H1 (cell line): ENCODE measurements around the gene UBC. TPM values are rescaled to one million over a fixed set of nuclear protein-coding genes. Genes with fewer than 3 reads are reported as not detected.

Source experiments
- CTCF ChIA-PET: fragments of 300-600 bp; sonication (Branson Sonifier 250); formaldehyde crosslinking; loops from one replicate; lab custom pipeline; 2021; ENCODE audit not compliant: partially characterized antibody; lab: Charles Lee
- POLR2A ChIA-PET: fragments of 300-600 bp; sonication (Branson Sonifier 250); formaldehyde crosslinking; loops from one replicate; lab custom pipeline; 2021; ENCODE audit warnings: inconsistent platforms; ENCODE audit not compliant: partially characterized antibody; lab: Charles Lee
- DNase-seq, 2 experiments: peaks; one replicate each; pipeline versions ENCODE4 v3.0.0 to v3.0.0-alpha.2; 2010 to 2022; ENCODE audit warnings: low spot score in 2 of 2, low read depth in 1 of 2, mixed read lengths in 1 of 2
- FAIRE-seq: peaks from 2 replicates; lab custom pipeline; 2011; peaks lifted over from hg19 to GRCh38; lab: Jason Lieb, UNC
- H2AFZ ChIP-seq: 2 replicates; pipeline ENCODE4 v1.8.1; 2012; ENCODE audit warnings: low read length, inconsistent platforms
- H2AK5ac ChIP-seq: 2 replicates; pipeline ENCODE4 v1.6.1; 2013; ENCODE audit warnings: low read depth, low read length
- H2BK120ac ChIP-seq: replicated peaks from 2 replicates; pipeline ENCODE3; 2013; ENCODE audit warnings: low read depth, low read length, inconsistent platforms
- H2BK12ac ChIP-seq: 2 replicates; pipeline ENCODE4 v1.6.1; 2013; ENCODE audit warnings: low read depth, low read length
- H2BK15ac ChIP-seq: 2 replicates; pipeline ENCODE4 v1.6.1; 2013; ENCODE audit warnings: low read length
- H2BK20ac ChIP-seq: 2 replicates; pipeline ENCODE4 v1.6.1; 2013; ENCODE audit warnings: low read length
- H2BK5ac ChIP-seq: 2 replicates; pipeline ENCODE4 v1.6.1; 2013; ENCODE audit warnings: low read depth, low read length
- H3K14ac ChIP-seq: 2 replicates; pipeline ENCODE4 v1.6.1; 2013; ENCODE audit warnings: inconsistent platforms; ENCODE audit not compliant: insufficient read length
- H3K18ac ChIP-seq: 2 replicates; pipeline ENCODE4 v1.6.1; 2013; ENCODE audit warnings: low read length; ENCODE audit errors: extremely low read depth
- H3K23ac ChIP-seq: 2 replicates; pipeline ENCODE4 v1.6.1; 2013; ENCODE audit warnings: inconsistent platforms; ENCODE audit not compliant: insufficient read length
- H3K23me2 ChIP-seq: 2 replicates; pipeline ENCODE4 v1.6.1; 2013; ENCODE audit warnings: low read depth, low read length
- H3K27ac ChIP-seq: 2 replicates; pipeline ENCODE4 v1.6.1; 2011; ENCODE audit warnings: low read depth, low read length, inconsistent platforms
- H3K27me3 ChIP-seq, 4 experiments: replicated peaks in 1 of 4; 1 replicate in 1 of 4; 2 replicates in 3 of 4; pipeline versions ENCODE4 v1.6.1 to v1.8.1; 2011 to 2013; ENCODE audit warnings: low read length in 3 of 4, mild to moderate bottlenecking in 3 of 4, inconsistent platforms in 2 of 4, mixed read lengths in 2 of 4, moderate library complexity in 1 of 4; ENCODE audit not compliant: control insufficient read depth in 3 of 4, insufficient read depth in 3 of 4; ENCODE audit errors: extremely low read depth in 1 of 4
- H3K36me3 ChIP-seq, 4 experiments: 2 replicates each; pipeline versions ENCODE4 v1.6.1 to v1.8.1; 2011 to 2013; ENCODE audit warnings: mild to moderate bottlenecking in 4 of 4, low read length in 3 of 4, moderate library complexity in 2 of 4, control low read depth in 1 of 4, inconsistent platforms in 1 of 4; ENCODE audit not compliant: insufficient read depth in 4 of 4, control insufficient read depth in 2 of 4
- H3K4ac ChIP-seq: replicated peaks from 2 replicates; pipeline ENCODE3; 2013; ENCODE audit warnings: low read length, low read depth, mixed read lengths, inconsistent platforms; ENCODE audit not compliant: insufficient read length
- H3K4me1 ChIP-seq, 4 experiments: replicated peaks in 1 of 4; 1 replicate in 1 of 4; 2 replicates in 3 of 4; pipeline versions ENCODE4 v1.6.1 to v1.8.1; 2011 to 2013; ENCODE audit warnings: low read length in 3 of 4, inconsistent platforms in 2 of 4, mixed read lengths in 1 of 4; ENCODE audit not compliant: insufficient read depth in 4 of 4, control insufficient read depth in 3 of 4
- H3K4me2 ChIP-seq, 2 experiments: 2 replicates each; pipeline versions ENCODE4 v1.6.1 to v1.8.1; 2011 to 2013; ENCODE audit warnings: low read depth in 2 of 2, low read length in 2 of 2, control low read depth in 1 of 2, inconsistent platforms in 1 of 2, mild to moderate bottlenecking in 1 of 2; ENCODE audit not compliant: insufficient read depth in 1 of 2
- H3K4me3 ChIP-seq, 4 experiments: fragments of 200-600, 300-600 bp in 1 of 4; sonication (generic), shearing (Covaris generic), sonication (Bioruptor Twin) in 1 of 4; 2 replicates each; pipeline versions ENCODE4 v1.5.1 to v1.8.1; 2011 to 2016; ENCODE audit warnings: low read length in 4 of 4, low read depth in 3 of 4, control low read depth in 2 of 4, inconsistent platforms in 2 of 4, mild to moderate bottlenecking in 2 of 4, mixed read lengths in 1 of 4, moderate library complexity in 1 of 4; ENCODE audit not compliant: insufficient read depth in 2 of 4; ENCODE audit errors: extremely low read depth in 1 of 4
- H3K56ac ChIP-seq: replicated peaks from 2 replicates; pipeline ENCODE3; 2013; ENCODE audit warnings: low read depth, mild to moderate bottlenecking, mixed read lengths, low read length, inconsistent platforms; ENCODE audit not compliant: insufficient read length
- H3K79me1 ChIP-seq: 2 replicates; pipeline ENCODE4 v1.6.1; 2013; ENCODE audit warnings: low read depth, low read length, control low read depth
- H3K79me2 ChIP-seq, 2 experiments: 2 replicates each; pipeline versions ENCODE4 v1.6.1 to v1.8.1; 2012 to 2013; ENCODE audit warnings: low read length in 2 of 2, mild to moderate bottlenecking in 2 of 2, inconsistent platforms in 1 of 2; ENCODE audit not compliant: insufficient read depth in 2 of 2, control insufficient read depth in 1 of 2
- H3K9ac ChIP-seq, 4 experiments: replicated peaks in 1 of 4; 1 replicate in 1 of 4; 2 replicates in 3 of 4; pipeline versions ENCODE4 v1.6.1 to v1.8.1; 2011 to 2013; ENCODE audit warnings: low read depth in 3 of 4, low read length in 3 of 4, control low read depth in 2 of 4, mild to moderate bottlenecking in 2 of 4, moderate library complexity in 2 of 4, inconsistent platforms in 1 of 4; ENCODE audit errors: extremely low read depth in 1 of 4
- H3K9me3 ChIP-seq, 2 experiments: 2 replicates each; pipeline versions ENCODE4 v1.6.1 to v1.8.1; 2012 to 2013; ENCODE audit warnings: mild to moderate bottlenecking in 2 of 2, moderate library complexity in 2 of 2, control low read depth in 1 of 2, inconsistent platforms in 1 of 2, low read depth in 1 of 2, low read length in 1 of 2, mixed read lengths in 1 of 2; ENCODE audit not compliant: insufficient read depth in 2 of 2
- H4K20me1 ChIP-seq, 2 experiments: replicated peaks in 1 of 2; 2 replicates each; pipeline versions ENCODE3 to v1.8.1; 2011 to 2013; ENCODE audit warnings: inconsistent platforms in 2 of 2, low read length in 2 of 2, mild to moderate bottlenecking in 1 of 2; ENCODE audit not compliant: insufficient read depth in 2 of 2, control insufficient read depth in 1 of 2
- H4K5ac ChIP-seq: 2 replicates; pipeline ENCODE4 v1.6.1; 2013; ENCODE audit warnings: low read length, low read depth, mixed read lengths, inconsistent platforms; ENCODE audit not compliant: insufficient read length
- H4K8ac ChIP-seq: 2 replicates; pipeline ENCODE4 v1.8.0; 2013; ENCODE audit warnings: mild to moderate bottlenecking, moderate library complexity, low read length, inconsistent platforms; ENCODE audit not compliant: insufficient read depth; ENCODE audit errors: extremely low read depth
- H4K91ac ChIP-seq: replicated peaks from 2 replicates; pipeline ENCODE3; 2013; ENCODE audit warnings: low read length, mixed read lengths, inconsistent platforms; ENCODE audit not compliant: insufficient read length
- MAFK ChIP-seq: IDR thresholded peaks from 2 replicates; pipeline ENCODE4 v1.6.1; 2012; ENCODE audit warnings: low read depth, mild to moderate bottlenecking, improper control_type of control experiment, low read length
- SAP30 ChIP-seq: fragments of 300-600 bp; sonication (generic); IDR thresholded peaks from 2 replicates; pipeline ENCODE4 v1.7.1; 2012; ENCODE audit warnings: low read length, moderate library complexity, mild to moderate bottlenecking, inconsistent platforms; ENCODE audit not compliant: insufficient read depth, insufficient replicate concordance
- SP1 ChIP-seq: IDR thresholded peaks from 2 replicates; pipeline ENCODE4 v1.6.1; 2011; ENCODE audit warnings: low read depth, low read length
- SP2 ChIP-seq: IDR thresholded peaks from 2 replicates; pipeline ENCODE4 v1.6.1; 2012; ENCODE audit warnings: mild to moderate bottlenecking, low read length, inconsistent platforms
- USF2 ChIP-seq: IDR thresholded peaks from 2 replicates; pipeline ENCODE4 v1.6.1; 2011; ENCODE audit warnings: low read length, improper control_type of control experiment
- WGBS, 2 experiments: shearing (Covaris generic) in 1 of 2; methylation state at CpG; one replicate each; pipeline versions ENCODE4 v1.1.6 to v1.1.7; 2013 to 2015; ENCODE audit warnings: low lambda C conversion rate in 2 of 2, mixed read lengths in 2 of 2, inconsistent platforms in 1 of 2, low coverage in 1 of 2, missing lambda C conversion rate in 1 of 2; ENCODE audit not compliant: insufficient replicate concordance in 2 of 2, insufficient coverage in 1 of 2, insufficient read length in 1 of 2; ENCODE audit errors: extremely low coverage in 1 of 2, missing lambda C conversion rate in 1 of 2; 5-methylcytosine and 5-hydroxymethylcytosine counted together
- polyA plus RNA-seq, 7 experiments: library from polyadenylated mRNA; depleted of rRNA in 3 of 7; stranded (reverse) in 5 of 7; unstranded in 2 of 7; fragments of >200 nt in 5 of 7; fragments of 200-250 nt in 2 of 7; gene quantifications; 1 replicate in 5 of 7; 2 replicates in 1 of 7; 4 replicates in 1 of 7; pipeline versions ENCODE4 v1.2.1 to v1.2.3, GENCODE V29; 2011 to 2013; ENCODE audit warnings: missing spikeins in 2 of 7, mixed read lengths in 2 of 7
- total RNA-seq: library from RNA; stranded (reverse); fragmentation: NEBNext Ultra II Directional; extraction: Animal tissue kit (Norgen Biotek cat#: 25700); gene quantifications from 2 replicates; pipeline ENCODE4 v1.2.1, GENCODE V29; 2021

The UBC gene
- total and polyA plus RNA-seq, 2 of the 8 experiments (the other 6 are each of a cell fraction or from before 2014, with no cell fraction given): 559 to 749 TPM

DNA sequence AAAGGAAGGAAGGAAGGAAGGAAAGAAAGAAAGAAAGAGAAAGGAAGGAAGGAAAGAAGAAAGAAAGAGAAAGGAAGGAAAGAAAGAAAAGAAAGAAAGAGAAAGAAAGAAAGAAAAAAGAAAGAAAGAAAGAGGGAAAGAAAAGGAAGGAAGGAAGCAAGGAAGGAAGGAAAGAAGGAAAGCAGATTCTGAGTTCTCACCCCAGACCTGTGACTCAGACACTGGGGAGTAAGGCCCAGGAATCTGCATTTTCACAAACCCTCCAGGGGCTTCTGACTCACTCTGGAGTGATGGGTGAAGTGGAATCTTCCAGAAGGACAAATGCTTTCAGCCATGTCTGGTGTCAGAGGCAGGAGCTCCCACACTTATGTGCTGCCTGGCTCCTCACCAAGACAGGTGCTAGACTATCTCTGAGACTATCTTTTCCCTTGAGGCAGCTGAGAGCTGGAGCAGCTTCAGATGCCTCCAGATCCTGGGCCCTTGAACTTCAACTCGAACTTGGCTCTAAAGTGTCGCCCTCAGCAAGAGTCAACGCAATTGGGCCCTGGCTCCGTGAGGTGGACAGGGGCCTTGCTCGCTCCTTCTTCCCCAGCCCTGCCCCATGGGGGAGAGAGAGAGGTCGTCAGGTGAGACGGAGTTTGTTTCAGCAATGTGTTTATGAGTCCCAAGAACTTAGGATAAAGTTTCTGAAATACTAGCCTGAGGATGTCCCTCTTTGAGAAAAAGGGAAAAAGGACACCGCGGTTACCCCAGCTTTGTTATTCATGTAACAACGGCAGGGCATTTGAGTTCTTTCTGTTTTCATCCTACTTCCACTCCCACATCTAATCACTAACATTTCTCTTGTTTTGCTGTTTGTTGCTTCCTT lies 31.0 kb downstream of the UBC start:
- Histone ChIP-seq H3K4ac (no peak overlapping the region), H3K23me2 (0 out of 2 replicates have a peak, but pooled peaks cover 2% of the 10 kb centered on the region), H3K56ac (no peak overlapping the region), H3K4me3 (no peak overlapping the region), H2AFZ (peak overlapping the region; percentile 46; the same call in 1 of the 2 replicates), H3K9me3 (no peaks in the 10 kb centered on the region), H3K79me2 (no peaks in the 10 kb centered on the region), H2BK5ac (0 out of 2 replicates have a peak overlapping the region, but pooled peaks have one; percentile 35), H3K27ac (no peak overlapping the region), H3K14ac (no peak overlapping the region), H3K36me3 (no peaks in the 10 kb centered on the region), H2BK12ac (peak overlapping the region; percentile 96; the same call in 1 of the 2 replicates), H3K9ac (no peak overlapping the region), H2BK20ac (no peak overlapping the region), H3K27me3 (no peaks in the 10 kb centered on the region), H4K20me1 (no peaks in the 10 kb centered on the region), H4K91ac (no peak overlapping the region), H4K8ac (no peak overlapping the region), H3K23ac (no peak overlapping the region), H2AK5ac (no peak overlapping the region), H2BK15ac (no peak overlapping the region; the same call in 1 of the 2 replicates), H3K79me1 (no peaks in the 10 kb centered on the region), H3K4me1 (peaks cover 0 to 14% (median 7%) of the 10 kb centered on the region in 4 experiments; a peak in 6 of 7 replicates), H4K5ac (no peak overlapping the region), H2BK120ac (no peak overlapping the region), H3K4me2 (peak overlapping the region in 1 of 2 experiments; percentile 11; a peak in 3 of 4 replicates), H3K18ac (peak overlapping the region; percentile 80; the same call in 1 of the 2 replicates)
- DNase-seq (no peak), FAIRE-seq (no peak)
- CTCF ChIA-PET: interaction anchor here (1.0 to 5.6 kb wide), 2 partner anchors 14 to 22 kb away, joined by 3 to 25 read pairs; no protein-coding TSS in a partner anchor
- WGBS, 2 experiments: 61% methylated on average over 10 of the region's 10 CpGs; no CpG with 5 or more reads in 1 of the 2 experiments
- POLR2A ChIA-PET: interaction anchor here (0.8 to 2.6 kb wide), 5 partner anchors 14 to 56 kb away, joined by 3 to 8 read pairs (median 3); partner anchors contain the start of gene UBC
- no peak for TF ChIP-seq SP2
- no peak for TF ChIP-seq USF2
- no peak for TF ChIP-seq SAP30
- TF ChIP-seq MAFK: no peak
- no peak for TF ChIP-seq SP1
